ENCODE data around the gene MARCOL.
"Not testable (repeated sequence)": the region's sequence is repeated elsewhere in the genome, so short reads cannot be mapped to it uniquely, and the experiment has no call there.

The MARCOL gene

DNA sequence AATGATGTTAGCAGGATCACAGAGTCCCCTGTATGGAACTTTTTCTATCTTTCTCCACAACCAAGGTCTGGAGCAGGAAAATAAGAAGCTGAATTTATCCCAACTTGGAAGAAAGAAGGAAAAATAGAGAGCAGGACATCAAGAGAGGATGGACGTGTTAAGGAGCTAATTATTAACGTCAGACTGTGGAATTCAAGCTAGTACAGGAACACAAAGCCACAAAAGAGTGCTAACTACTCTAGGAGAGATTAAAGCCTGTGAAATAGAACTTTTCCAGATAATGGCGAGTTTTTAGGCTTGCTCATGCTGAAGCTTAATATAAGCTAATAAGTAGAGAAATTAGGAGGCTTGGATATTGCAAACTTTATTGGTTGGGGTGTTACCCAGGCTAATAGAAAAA is 29.6 kb downstream of the MARCOL start:
- no peak for DNase-seq (ENCODE audit: low spot score)

GRCh38 chr5:148268566-148268965 is 30.2 kb downstream of the MARCOL start, which contains the start of gene SPINK13:
TSS of gene SPINK13 (plus strand) at chr5:148268794. CDS start at chr5:148270073, 1,279 bp downstream.
- DNase-seq (ENCODE audit: low spot score), result no peak

DNA sequence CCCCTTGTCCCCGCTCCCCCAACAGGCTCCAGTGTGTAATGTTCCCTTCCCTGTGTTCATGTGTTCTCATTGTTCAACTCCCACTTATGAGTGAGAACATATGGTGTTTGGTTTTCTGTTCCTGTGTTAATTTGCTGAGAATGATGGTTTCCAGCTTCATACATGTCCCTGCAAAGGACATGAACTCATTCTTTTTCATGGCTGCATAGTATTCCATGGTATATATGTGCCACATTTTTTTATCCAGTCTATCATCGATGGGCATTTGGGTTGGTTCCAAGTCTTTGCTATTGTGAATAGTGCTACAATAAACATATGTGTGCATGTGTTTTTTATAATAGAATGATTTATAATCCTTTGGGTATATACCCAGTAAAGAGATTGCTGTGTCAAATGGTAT is 36.8 kb downstream of the MARCOL start:
- DNase-seq (ENCODE audit: low spot score), result not testable (repeated sequence)

DNA sequence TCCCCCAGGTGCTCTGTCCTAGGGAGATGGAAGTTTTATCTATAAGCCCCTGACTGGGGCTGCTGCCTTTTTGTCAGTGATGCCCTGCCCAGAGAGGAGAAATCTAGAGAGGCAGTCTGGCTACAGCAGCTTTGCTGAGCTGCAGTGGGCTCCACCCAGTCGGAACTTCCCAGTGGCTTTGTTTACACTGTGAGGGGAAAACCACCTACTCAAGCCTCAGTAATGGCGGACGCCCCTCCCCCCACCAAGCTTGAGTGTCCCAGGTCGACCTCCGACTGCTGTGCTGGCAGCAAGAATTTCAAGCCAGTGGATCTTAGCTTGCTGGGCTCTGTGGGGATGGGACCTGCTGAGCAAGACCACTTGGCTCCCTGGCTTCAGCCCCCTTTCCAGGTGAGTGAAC is 42.6 kb downstream of the MARCOL start:
- DNase-seq (ENCODE audit: low spot score), result not testable (repeated sequence)

DNA sequence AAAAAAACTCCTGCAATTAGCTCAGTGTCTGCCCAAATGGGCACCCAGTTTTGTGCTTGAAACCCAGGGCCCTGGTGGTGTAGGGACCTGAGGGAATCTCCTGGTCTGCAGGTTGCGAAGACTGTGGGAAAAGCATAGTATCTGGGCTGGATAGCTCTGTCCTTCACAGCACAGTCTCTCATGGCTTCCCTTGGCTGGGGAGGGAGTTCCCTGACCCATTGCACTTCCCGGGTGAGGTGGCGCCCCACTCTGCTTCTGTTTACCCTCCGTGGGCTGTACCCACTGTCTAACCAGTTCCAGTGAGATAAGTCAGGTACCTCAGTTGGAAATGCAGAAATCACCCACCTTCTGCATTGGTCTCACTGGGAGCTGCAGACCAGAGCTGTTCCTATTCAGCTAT is 43.0 kb downstream of the MARCOL start:
- not testable (repeated sequence) for DNase-seq (ENCODE audit: low spot score)

- peak; percentile 9 for DNase-seq (ENCODE audit: low spot score)
Observed at GRCh38 chr5:148290271-148291195, 52.2 kb downstream of the MARCOL start.
